Neural cell (in vitro differentiated cells): ENCODE results near the gene VWA5B1.

Experiments used
- CTCF ChIP-seq: fragments of 450-650 bp; IDR thresholded peaks from 2 replicates; pipeline ENCODE4 v1.5.1; 2014; ENCODE audit warnings: antibody characterized with exemption, mild to moderate bottlenecking, moderate library complexity; ENCODE audit not compliant: poor library complexity, severe bottlenecking
- TAF1 ChIP-seq: IDR thresholded peaks from 2 replicates; pipeline ENCODE4 v1.6.1; 2012; ENCODE audit warnings: low read depth

GRCh38 chr1:20368866-20369470, 78.3 kb downstream of the VWA5B1 start:
- TF ChIP-seq CTCF (no peak), TAF1 (no peak)
